Measurements from ENCODE around the gene DNAJC8.

DNA sequence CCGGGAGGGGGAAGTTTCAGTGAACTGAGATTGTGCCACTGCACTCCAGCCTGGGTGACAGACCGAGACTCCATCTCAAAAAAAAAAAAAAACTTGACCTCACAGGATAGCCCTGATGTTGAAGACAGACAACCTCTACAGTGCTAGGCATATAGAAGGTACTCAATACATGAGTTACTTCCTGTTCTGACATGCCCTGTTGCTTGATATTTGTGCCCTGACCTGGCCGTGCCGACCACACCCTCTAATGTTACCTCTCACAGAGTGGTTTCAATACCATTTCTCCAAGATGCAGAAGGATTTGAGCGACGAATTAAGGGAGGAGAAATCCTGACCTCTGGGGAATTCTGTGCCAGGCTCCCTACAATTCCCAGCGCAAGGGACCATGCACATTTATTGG is 61.6 kb downstream of the DNAJC8 start:
- TF ChIP-seq FOXK2 (IDR thresholded peaks at IDR 0.05) (no peak), HDGF (IDR thresholded peaks at IDR 0.05; ENCODE audit: borderline replicate concordance) (no peak), BHLHE40 (IDR thresholded peaks at IDR 0.05; ENCODE audit: borderline replicate concordance) (no peak), LEF1 (IDR thresholded peaks at IDR 0.05; ENCODE audit: borderline replicate concordance) (no peak), TARDBP (IDR thresholded peaks at IDR 0.05) (no peak), SP1 (IDR thresholded peaks at IDR 0.05) (no peak), ZNF384 (IDR thresholded peaks at IDR 0.05) (no peak)
